ENCODE results near the gene KRT2.

DNA sequence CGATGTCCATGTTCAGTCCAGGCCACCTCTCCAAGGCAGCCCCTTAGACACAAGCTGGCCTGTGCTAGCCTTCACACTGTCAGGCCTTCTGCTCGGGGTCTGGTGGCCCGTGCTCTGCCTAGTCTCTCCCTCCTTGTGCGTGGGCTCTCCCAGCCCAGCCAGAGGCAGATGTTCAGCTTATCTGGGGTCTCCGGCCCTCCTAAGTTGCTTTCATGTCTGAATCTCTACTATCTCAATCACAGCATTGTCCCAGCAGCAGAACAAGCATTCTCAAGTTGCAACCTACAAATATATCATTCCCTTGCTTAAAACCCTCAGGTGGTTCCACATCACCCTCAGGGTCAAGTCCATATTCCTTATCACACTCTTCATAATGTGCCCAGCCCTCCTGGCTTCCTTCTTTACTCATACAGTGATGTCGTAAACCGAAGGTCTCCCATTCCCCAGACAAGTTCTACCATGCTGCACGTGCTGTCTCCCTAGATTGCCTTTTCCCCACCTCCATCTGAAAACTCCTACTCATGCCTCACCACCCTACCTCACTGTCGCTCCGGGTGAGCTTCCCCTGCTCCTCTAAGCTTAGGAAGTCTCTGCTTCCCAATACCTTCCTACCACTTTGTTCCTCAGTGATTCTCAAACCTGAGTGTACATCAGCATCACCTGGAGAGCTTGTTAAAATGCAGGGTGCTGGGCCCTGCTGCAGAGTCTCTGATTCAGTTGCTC is 35.2 kb downstream of the KRT2 start:
- TF ChIP-seq CTCF (IDR thresholded peaks at IDR 0.05) = no peak
- TF ChIP-seq POLR2A (IDR thresholded peaks at IDR 0.05) = no peak

Measured in adrenal gland (tissue), 5 donors.